Measurements from ENCODE around the gene YEATS2. TPM values are rescaled to one million over a fixed set of nuclear protein-coding genes. Genes with fewer than 3 reads are reported as not detected.

YEATS2 gene
- total and polyA plus RNA-seq, 2 donors (not counting 3 experiments of a cell fraction or from before 2014, with no cell fraction given), result 30.2 to 59.9 TPM

- dilution Hi-C loops (cut with MboI; ENCODE audit: extremely low pct_ligation_motif_present, low sequenced_read_pairs), result no loop called here
- Histone ChIP-seq H3K9me3 (replicated peaks; ENCODE audit: control insufficient read depth, insufficient read depth, low read length) (no peaks in the 10 kb centered on the region), H3K79me2 (ENCODE audit: control insufficient read depth, insufficient read depth, low read length) (no peaks in the 10 kb centered on the region), H3K4me1 (ENCODE audit: control insufficient read depth, extremely low read depth, insufficient read depth, low read length) (no peaks in the 10 kb centered on the region), H3K4me2 (ENCODE audit: insufficient read depth, low read length) (no peak overlapping the region), H4K20me1 (replicated peaks; ENCODE audit: control insufficient read depth, extremely low read depth, insufficient read depth, low read length) (no peaks in the 10 kb centered on the region), H3K9ac (replicated peaks; ENCODE audit: extremely low read depth, insufficient read depth, low read length) (no peak overlapping the region), H3K27me3 (ENCODE audit: control insufficient read depth in 2 of 2, insufficient read depth in 2 of 2, low read length in 2 of 2) (no peaks in the 10 kb centered on the region), H3K9me1 (replicated peaks; ENCODE audit: control insufficient read depth, extremely low read depth, insufficient read depth, low read length) (no peaks in the 10 kb centered on the region), H3K4me3 (replicated peaks in 1 of 3; ENCODE audit: insufficient read depth in 1 of 3, low read depth in 1 of 3, low read length in 3 of 3) (no peak overlapping the region), H3K36me3 (ENCODE audit: control insufficient read depth in 2 of 2, extremely low read depth in 1 of 2, insufficient read depth in 2 of 2, low read length in 2 of 2) (peaks cover 24 to 29% of the 10 kb centered on the region in 2 experiments), H2AFZ (ENCODE audit: low read depth, low read length) (no peak overlapping the region), H3K27ac (ENCODE audit: insufficient read depth, low read depth, low read length) (no peak overlapping the region)
- CTCF ChIA-PET, result interaction anchor here (0.9 to 1.4 kb wide), 2 partner anchors 9 to 15 kb away, joined by 3 to 4 read pairs; no protein-coding TSS in a partner anchor
- TF ChIP-seq MYC (IDR thresholded peaks at IDR 0.05; ENCODE audit: low read depth, low read length), result no peak
- TF ChIP-seq CTCF (IDR thresholded peaks at IDR 0.05; ENCODE audit: extremely low read depth in 1 of 2, insufficient read depth in 1 of 2, low read depth in 1 of 2, low read length in 2 of 2), result no peak
- TF ChIP-seq JUN (IDR thresholded peaks at IDR 0.05; ENCODE audit: borderline replicate concordance, insufficient read depth, insufficient read length, low read depth), result no peak
- TF ChIP-seq POLR2AphosphoS5 (IDR thresholded peaks at IDR 0.05; ENCODE audit: insufficient read depth, low read depth, low read length), result no peak
- TF ChIP-seq GATA2 (IDR thresholded peaks at IDR 0.05; ENCODE audit: insufficient read depth, insufficient read length, low read depth, low read length), result no peak
- TF ChIP-seq POLR2A (IDR thresholded peaks at IDR 0.05; ENCODE audit: low read depth, low read length), result no peak
- no peak for TF ChIP-seq EZH2 (IDR thresholded peaks at IDR 0.05; ENCODE audit: borderline replicate concordance, low read depth, low read length, severe bottlenecking)
- no peak for TF ChIP-seq FOS (IDR thresholded peaks at IDR 0.05; ENCODE audit: borderline replicate concordance, insufficient read depth, low read length)
- TF ChIP-seq MAX (IDR thresholded peaks at IDR 0.05; ENCODE audit: insufficient read depth, insufficient read length), result no peak
- DNase-seq (ENCODE audit: low read depth, low spot score) (no peak), FAIRE-seq (no peak)
- POLR2A ChIA-PET, result no interaction called here
- intact Hi-C loops (cut with micrococcal nuclease), result no loop called here
- BruUV-seq (replicated peaks), result no TSS peak
Measured at GRCh38 chr3:183774631-183775030, 77.0 kb downstream of the YEATS2 start.
